Astrocyte of the cerebellum (primary cell): ENCODE measurements around the gene AGAP1.

ENCODE experiments used
- DNase-seq: peaks from one replicate; pipeline ENCODE4 v3.0.0-alpha.2; 2011; ENCODE audit warnings: low read depth
- H3K4me3 ChIP-seq: 2 replicates; pipeline ENCODE4 v1.5.1; 2011; ENCODE audit warnings: mild to moderate bottlenecking, low read depth, low read length, moderate library complexity
- CTCF ChIP-seq: IDR thresholded peaks from 2 replicates; pipeline ENCODE4 v1.5.1; 2012; ENCODE audit warnings: low read length, low read depth, moderate library complexity, mild to moderate bottlenecking; ENCODE audit errors: missing control alignments
- in situ Hi-C: cut with HindIII; loops from 2 replicates; pipeline ENCODE4 v1.10.0; 2017; ENCODE audit warnings: low sequenced_read_pairs

AGAP1 gene

GRCh38 chr2:235611349-235611748, 117.5 kb downstream of the AGAP1 start:
- in situ Hi-C loops: no loop called here
- H3K4me3 ChIP-seq: no peak overlapping the region
- no peak for DNase-seq
- no peak for TF ChIP-seq CTCF

- TF ChIP-seq CTCF: no peak
Measured at GRCh38 chr2:235611756-235612155, 117.9 kb downstream of the AGAP1 start.

GRCh38 chr2:235612181-235612950, 118.5 kb downstream of the AGAP1 start:
- TF ChIP-seq CTCF: no peak
- no peak overlapping the region for H3K4me3 ChIP-seq
- no peak for DNase-seq
- in situ Hi-C loops: no loop called here

More at GRCh38 chr2:235611756-235612155, 117.9 kb downstream of the AGAP1 start:
- H3K4me3 ChIP-seq: no peak overlapping the region
- in situ Hi-C loops: no loop called here
- no peak for DNase-seq

- TF ChIP-seq CTCF: no peak
- in situ Hi-C loops: no loop called here
- no peak for DNase-seq
- H3K4me3 ChIP-seq: no peak overlapping the region
Measured at GRCh38 chr2:235613649-235614048, 119.8 kb downstream of the AGAP1 start.

GRCh38 chr2:235614176-235614860, 120.5 kb downstream of the AGAP1 start:
- in situ Hi-C loops: no loop called here
- H3K4me3 ChIP-seq: no peak overlapping the region
- no peak for TF ChIP-seq CTCF
- no peak for DNase-seq

GRCh38 chr2:235614900-235615712, 121.3 kb downstream of the AGAP1 start:
- no peak for TF ChIP-seq CTCF
- peak; percentile 51 for DNase-seq
- in situ Hi-C loops: loop anchor here (5.0 kb wide), 1 partner anchor 52 kb away; no protein-coding TSS in a partner anchor
- no peak overlapping the region for H3K4me3 ChIP-seq
